IPS-15b (cell line): Measurements from ENCODE around the gene FNDC3B.

Source experiments
- H3K27me3 ChIP-seq: one replicate; pipeline ENCODE4 v1.6.1; 2013; ENCODE audit warnings: low read length; ENCODE audit not compliant: control insufficient read depth, insufficient read depth
- H3K36me3 ChIP-seq: one replicate; pipeline ENCODE4 v1.6.1; 2013; ENCODE audit warnings: low read length; ENCODE audit not compliant: control insufficient read depth, insufficient read depth
- H3K4me1 ChIP-seq: one replicate; pipeline ENCODE4 v1.6.1; 2013; ENCODE audit warnings: mild to moderate bottlenecking, low read length; ENCODE audit not compliant: control insufficient read depth, insufficient read depth
- H3K4me3 ChIP-seq: one replicate; pipeline ENCODE4 v1.5.1; 2013; ENCODE audit warnings: low read depth, low read length
- H3K9ac ChIP-seq: one replicate; pipeline ENCODE4 v1.6.1; 2013; ENCODE audit warnings: low read depth, mild to moderate bottlenecking, low read length
- H3K9me3 ChIP-seq: one replicate; pipeline ENCODE4 v1.6.1; 2013; ENCODE audit warnings: mild to moderate bottlenecking, low read length; ENCODE audit not compliant: control insufficient read depth, insufficient read depth

Gene FNDC3B

GRCh38 chr3:172320468-172320867 lies 281.1 kb downstream of the FNDC3B start:
- no peak overlapping the region for H3K4me3 ChIP-seq

GRCh38 chr3:172321035-172321434 lies 281.7 kb downstream of the FNDC3B start:
- no peaks in the 10 kb centered on the region for H3K4me1 ChIP-seq
- no peak overlapping the region for H3K9ac ChIP-seq
- no peaks in the 10 kb centered on the region for H3K27me3 ChIP-seq
- no peak overlapping the region for H3K4me3 ChIP-seq
- no peaks in the 10 kb centered on the region for H3K9me3 ChIP-seq
- peaks cover 9% of the 10 kb centered on the region for H3K36me3 ChIP-seq

More at GRCh38 chr3:172320468-172320867, 281.1 kb downstream of the FNDC3B start:
- H3K27me3 ChIP-seq: no peaks in the 10 kb centered on the region
- no peaks in the 10 kb centered on the region for H3K9me3 ChIP-seq
- no peaks in the 10 kb centered on the region for H3K4me1 ChIP-seq
- H3K36me3 ChIP-seq: peaks cover 9% of the 10 kb centered on the region
- no peak overlapping the region for H3K9ac ChIP-seq

DNA sequence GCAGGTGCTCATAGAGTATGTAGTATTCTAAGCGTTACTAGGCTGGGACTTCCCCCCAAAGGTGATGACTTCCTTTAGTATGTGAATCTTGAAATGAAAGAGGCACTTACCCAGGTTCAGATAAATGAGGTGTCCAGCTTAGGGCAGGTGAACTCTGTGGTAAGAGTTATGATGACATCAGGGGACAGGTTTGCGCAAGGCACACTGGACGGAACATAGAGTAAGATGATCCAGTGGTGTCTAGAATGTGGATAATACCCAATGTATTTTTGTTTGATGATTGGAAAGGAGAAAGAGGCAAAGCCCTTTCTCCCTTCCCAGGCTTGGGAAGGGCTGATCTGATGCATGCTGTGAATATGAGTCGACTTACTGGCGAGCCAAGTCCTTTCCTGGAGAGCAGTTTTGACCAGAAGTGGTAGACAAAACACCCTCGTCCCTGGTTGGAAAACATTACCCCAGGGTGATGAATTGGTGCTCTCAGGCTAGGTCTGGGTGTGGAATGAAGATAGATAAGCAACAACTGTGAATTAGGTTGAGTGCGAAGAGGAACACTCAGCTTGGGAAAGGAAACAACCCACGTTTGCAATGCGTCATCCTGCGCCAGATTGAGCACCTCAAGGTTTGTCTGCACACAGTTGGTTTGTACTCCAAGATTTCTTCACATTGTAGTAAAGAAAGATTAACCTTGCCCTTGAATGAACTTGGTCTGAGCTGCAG lies 284.7 kb downstream of the FNDC3B start:
- Histone ChIP-seq H3K27me3 (no peaks in the 10 kb centered on the region), H3K4me1 (no peaks in the 10 kb centered on the region), H3K9ac (no peak overlapping the region), H3K9me3 (no peaks in the 10 kb centered on the region), H3K4me3 (no peak overlapping the region), H3K36me3 (peaks cover 9% of the 10 kb centered on the region)

- Histone ChIP-seq H3K9ac (no peak overlapping the region), H3K27me3 (no peaks in the 10 kb centered on the region), H3K4me1 (no peaks in the 10 kb centered on the region), H3K9me3 (no peaks in the 10 kb centered on the region), H3K4me3 (no peak overlapping the region), H3K36me3 (peaks cover 9% of the 10 kb centered on the region)
Observed at GRCh38 chr3:172324611-172325203, 285.3 kb downstream of the FNDC3B start.

DNA sequence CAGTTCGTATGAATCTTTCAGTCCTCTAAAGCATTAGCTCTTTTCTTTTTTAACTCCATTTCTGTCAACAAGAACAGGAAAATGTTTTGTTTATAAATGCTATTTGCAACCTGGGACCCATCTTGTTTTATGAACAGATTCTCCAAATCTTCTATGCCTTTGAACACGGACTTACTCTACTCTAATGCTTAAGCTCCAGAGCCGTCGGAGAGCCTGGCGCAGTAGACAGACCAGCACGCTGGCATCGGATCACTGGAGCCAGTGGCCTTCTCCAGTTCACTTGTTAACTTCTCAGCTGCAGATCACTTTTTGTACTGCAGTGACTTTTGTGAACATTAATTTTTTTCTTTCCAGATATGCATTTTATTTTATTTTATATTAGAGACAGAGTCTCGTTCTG lies 286.1 kb downstream of the FNDC3B start:
- no peak overlapping the region for H3K9ac ChIP-seq
- H3K27me3 ChIP-seq: no peaks in the 10 kb centered on the region
- peaks cover 9% of the 10 kb centered on the region for H3K36me3 ChIP-seq
- no peak overlapping the region for H3K4me3 ChIP-seq
- no peaks in the 10 kb centered on the region for H3K4me1 ChIP-seq
- H3K9me3 ChIP-seq: no peaks in the 10 kb centered on the region

DNA sequence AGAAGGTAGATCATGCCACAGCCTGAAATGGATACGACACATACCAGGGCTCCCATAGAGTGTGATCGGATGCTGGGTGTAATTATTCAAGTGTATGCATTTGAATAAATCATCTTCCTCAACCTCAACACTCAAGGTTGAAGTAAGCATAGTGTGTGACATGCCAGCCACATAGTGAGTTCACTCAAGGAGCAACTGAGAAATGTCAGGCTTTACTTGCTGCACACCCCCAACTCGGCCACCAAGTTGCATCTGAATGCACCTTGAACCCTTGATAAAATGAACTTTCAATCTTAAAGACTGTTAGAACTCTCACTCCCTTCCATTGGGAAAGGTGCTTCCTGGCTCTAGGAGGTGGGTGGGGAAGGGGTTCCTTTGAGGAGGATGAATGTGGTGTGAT lies 287.6 kb downstream of the FNDC3B start:
- H3K9me3 ChIP-seq: no peaks in the 10 kb centered on the region
- H3K36me3 ChIP-seq: peaks cover 9% of the 10 kb centered on the region
- no peaks in the 10 kb centered on the region for H3K4me1 ChIP-seq
- no peak overlapping the region for H3K9ac ChIP-seq
- H3K27me3 ChIP-seq: no peaks in the 10 kb centered on the region
- H3K4me3 ChIP-seq: no peak overlapping the region

GRCh38 chr3:172328282-172328681 lies 288.9 kb downstream of the FNDC3B start:
- no peaks in the 10 kb centered on the region for H3K9me3 ChIP-seq
- H3K36me3 ChIP-seq: peaks cover 9% of the 10 kb centered on the region
- no peaks in the 10 kb centered on the region for H3K27me3 ChIP-seq
- no peak overlapping the region for H3K4me3 ChIP-seq
- H3K4me1 ChIP-seq: no peaks in the 10 kb centered on the region
- no peak overlapping the region for H3K9ac ChIP-seq

- Histone ChIP-seq H3K4me3 (no peak overlapping the region), H3K4me1 (no peaks in the 10 kb centered on the region), H3K27me3 (no peaks in the 10 kb centered on the region), H3K36me3 (peaks cover 9% of the 10 kb centered on the region), H3K9me3 (no peaks in the 10 kb centered on the region), H3K9ac (no peak overlapping the region)
Observed at GRCh38 chr3:172329070-172329469, 289.7 kb downstream of the FNDC3B start.

GRCh38 chr3:172330413-172330812 lies 291.0 kb downstream of the FNDC3B start:
- H3K9me3 ChIP-seq: no peaks in the 10 kb centered on the region
- no peaks in the 10 kb centered on the region for H3K4me1 ChIP-seq
- no peak overlapping the region for H3K4me3 ChIP-seq
- no peaks in the 10 kb centered on the region for H3K36me3 ChIP-seq
- H3K9ac ChIP-seq: no peak overlapping the region
- no peaks in the 10 kb centered on the region for H3K27me3 ChIP-seq

GRCh38 chr3:172332256-172333041 lies 293.1 kb downstream of the FNDC3B start:
- Histone ChIP-seq H3K27me3 (no peaks in the 10 kb centered on the region), H3K9me3 (no peaks in the 10 kb centered on the region), H3K4me3 (no peak overlapping the region), H3K9ac (no peak overlapping the region), H3K4me1 (no peaks in the 10 kb centered on the region), H3K36me3 (no peaks in the 10 kb centered on the region)

DNA sequence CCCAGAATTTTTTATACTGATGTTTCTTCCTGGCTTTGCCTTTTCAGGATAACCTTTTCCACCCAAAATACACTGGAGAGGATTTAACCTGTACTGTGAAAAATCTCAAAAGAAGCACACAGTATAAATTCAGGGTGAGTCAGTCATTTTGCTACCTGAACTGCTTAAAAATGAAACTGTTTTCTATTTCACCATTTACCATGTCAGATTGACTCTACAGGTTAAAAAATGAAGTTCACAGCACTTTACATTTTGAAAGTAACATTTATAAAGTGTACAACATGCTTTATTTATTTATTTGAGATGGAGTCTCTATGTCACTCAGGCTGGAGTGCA lies 293.6 kb downstream of the FNDC3B start:
- H3K4me1 ChIP-seq: no peaks in the 10 kb centered on the region
- no peak overlapping the region for H3K9ac ChIP-seq
- H3K4me3 ChIP-seq: no peak overlapping the region
- no peaks in the 10 kb centered on the region for H3K9me3 ChIP-seq
- no peaks in the 10 kb centered on the region for H3K27me3 ChIP-seq
- no peaks in the 10 kb centered on the region for H3K36me3 ChIP-seq
